Measurements from ENCODE around the gene PTGDS.

PTGDS gene

GRCh38 chr9:137011907-137012675 is 34.8 kb downstream of the PTGDS start:
- no peak for DNase-seq

- DNase-seq, result no peak
Measured at GRCh38 chr9:137012694-137013570, 35.6 kb downstream of the PTGDS start.

- no peak for DNase-seq
Measured at GRCh38 chr9:137013571-137013940, 36.3 kb downstream of the PTGDS start.

DNA sequence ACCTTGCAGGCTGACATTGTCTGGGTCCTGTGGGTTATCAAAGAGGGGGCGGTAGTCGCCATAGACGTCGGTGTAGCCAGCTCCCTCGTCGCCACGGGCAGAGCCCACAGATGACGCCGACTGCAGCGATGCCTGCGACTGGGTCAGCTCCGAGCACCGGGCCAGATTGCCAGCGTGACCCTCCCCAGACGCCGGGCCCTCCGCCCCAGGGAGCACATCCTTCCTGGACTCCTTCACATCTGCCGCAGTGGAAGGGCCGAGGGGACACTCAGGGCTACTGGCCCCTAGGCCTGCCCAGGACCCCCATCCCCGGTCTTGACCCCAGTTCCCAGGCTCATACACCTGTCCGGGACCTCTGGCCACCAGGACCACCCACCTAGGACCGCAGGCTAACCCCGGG is 36.9 kb downstream of the PTGDS start:
- no peak for DNase-seq

- no peak for DNase-seq
Measured at GRCh38 chr9:137014776-137015539, 37.7 kb downstream of the PTGDS start.

DNA sequence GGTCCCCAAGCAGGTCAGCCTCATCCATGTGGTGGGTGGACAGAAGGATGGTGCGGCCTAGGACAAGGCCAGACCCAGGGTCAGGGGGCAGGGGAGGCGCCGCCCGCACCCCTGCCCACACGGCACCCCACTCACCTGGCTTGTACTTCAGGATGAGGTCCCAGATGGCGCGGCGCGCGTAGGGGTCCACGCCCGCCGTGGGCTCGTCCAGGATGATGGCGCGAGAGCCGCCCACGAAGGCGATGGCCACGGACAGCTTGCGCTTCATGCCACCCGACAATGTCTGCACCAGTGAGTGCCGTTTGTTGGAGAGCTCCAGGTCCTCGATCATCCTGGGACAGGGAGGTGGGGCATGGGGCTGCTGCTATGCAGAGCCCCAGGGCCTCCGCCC is 38.2 kb downstream of the PTGDS start:
- no peak for DNase-seq

DNA sequence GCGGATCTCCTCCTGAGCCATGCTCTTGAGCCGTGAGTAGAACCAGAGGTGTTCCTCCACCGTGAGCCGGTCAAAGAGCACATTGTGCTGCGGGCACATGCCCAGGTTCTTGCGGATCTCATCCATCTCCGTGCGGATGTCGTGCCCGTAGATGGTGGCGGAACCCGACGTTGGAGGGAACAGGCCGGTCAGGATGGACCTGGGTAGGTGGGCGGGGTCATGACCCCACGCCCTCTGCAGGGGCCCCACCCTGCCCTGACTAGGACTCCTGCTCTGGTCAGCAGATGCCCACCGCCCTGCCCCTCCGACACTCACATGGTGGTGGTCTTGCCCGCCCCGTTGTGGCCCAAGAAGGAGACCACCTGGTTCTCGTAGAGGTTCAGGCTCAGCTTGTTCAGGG is 38.7 kb downstream of the PTGDS start:
- DNase-seq, result no peak

DNA sequence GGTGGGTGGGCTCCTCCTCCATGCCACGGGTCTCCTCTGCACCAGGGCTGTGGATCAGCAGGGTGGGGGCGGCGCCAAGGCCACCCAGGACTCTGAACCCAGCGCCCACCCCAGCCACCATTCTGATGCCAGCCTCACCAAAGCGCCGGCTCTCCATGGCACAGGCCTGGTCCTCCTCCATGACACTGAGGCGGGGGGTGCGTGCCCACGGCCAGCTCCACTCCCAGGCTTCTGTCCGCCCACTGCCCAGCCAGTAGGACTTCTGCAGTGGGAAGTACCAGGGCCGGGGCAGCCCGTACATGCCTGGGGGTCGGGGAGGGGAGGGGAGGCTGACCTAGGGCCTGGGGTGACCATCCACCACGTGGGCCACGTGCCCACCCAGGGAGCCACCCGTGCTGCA is 39.1 kb downstream of the PTGDS start:
- DNase-seq, result no peak

DNA sequence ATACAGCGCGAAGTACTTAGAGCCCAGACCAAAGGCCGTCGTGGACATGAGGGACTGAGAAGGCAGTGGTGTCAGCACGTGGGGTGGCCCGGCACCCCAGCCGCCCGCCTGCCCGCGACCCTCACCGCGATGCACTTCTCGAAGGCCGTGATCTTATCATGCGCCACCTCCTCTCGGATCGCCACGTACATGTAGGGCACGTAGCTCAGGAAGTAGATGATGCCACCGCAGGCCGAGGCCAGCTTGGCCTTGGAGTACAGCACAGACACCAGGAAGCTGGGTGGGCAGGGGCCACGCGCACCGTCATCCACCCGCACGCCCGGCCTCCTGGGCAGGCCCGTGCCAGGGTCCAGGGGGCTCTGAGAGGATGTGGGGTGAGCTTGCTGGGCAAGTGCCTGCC is 39.8 kb downstream of the PTGDS start:
- no peak for DNase-seq

DNA sequence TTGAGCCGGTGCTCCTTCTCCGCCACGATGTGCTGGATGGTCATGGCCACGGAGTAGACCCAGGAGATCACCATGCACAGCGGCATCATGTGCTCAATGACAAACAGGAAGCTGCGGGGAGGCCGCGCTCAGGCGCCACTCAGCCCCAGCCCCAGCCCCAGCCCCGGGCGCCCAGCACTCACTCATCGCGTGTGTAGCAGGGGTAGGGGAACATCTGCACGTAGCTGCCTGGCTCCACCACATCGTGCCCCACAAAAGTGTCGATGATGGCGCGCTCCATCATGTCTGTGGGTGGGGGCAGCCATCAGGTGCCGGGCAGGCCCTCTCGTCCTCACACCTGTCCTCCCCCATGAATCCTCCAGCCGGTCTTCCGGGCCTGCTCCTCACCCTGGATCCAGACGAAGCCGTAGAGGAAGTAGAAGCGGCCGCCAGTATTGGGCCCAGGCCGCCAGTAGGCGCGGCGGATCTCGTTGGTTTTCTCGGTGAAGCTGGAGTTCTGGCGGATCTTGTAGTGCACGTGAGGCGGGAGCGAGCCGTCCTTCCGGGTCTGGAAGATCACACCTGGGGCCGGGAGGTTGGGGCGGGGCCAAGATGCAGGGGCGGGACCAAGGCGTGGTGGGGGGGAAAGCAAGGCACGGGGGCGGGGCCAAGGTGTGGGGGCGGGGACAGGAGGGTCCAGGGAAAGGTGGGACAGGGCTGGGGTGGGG is 40.6 kb downstream of the PTGDS start:
- DNase-seq, result no peak

- no peak for DNase-seq
Measured at GRCh38 chr9:137018761-137019559, 41.7 kb downstream of the PTGDS start.

DNA sequence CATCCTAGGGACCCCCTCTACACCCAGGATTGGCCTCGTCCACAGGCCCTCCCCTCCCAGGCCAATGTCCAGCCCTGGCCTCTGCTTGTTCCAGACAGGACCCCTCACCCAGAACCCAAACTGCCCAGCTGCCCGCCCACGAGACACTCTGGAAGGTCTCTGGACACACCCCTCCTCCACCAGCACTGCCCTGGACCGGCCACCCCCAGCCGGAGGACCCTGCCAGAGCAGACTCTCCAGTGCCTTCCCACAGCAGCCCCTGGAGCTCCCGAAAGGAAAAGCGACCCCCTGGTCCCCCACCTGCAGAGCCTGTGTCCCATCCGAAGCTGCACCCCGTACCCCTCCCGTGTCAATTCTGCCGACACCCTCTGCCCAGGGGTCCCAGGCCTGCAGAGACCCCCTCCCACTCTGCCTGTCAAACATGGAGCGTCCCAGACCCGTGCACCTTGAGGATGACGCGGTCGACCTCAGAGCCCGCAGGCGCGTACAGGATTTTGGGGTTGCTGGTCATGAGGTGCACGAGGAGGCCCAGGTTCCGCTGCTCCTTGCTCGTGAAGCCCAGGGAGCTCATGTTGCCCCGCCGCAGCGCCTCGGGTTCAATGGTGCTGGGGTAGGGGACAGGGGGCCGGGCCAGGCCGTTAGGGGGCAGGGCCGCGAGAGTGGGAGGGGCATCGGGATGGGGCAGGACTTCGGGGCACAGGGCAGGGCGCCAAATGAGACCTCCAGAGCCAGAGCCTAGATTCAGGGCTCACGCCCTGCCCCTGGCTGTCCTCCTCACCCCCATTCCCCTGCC is 42.8 kb downstream of the PTGDS start:
- no peak for DNase-seq

GRCh38 chr9:137020771-137021567 is 43.7 kb downstream of the PTGDS start:
- DNase-seq, result no peak

- no peak for DNase-seq
Measured at GRCh38 chr9:137021568-137021978, 44.3 kb downstream of the PTGDS start.

GRCh38 chr9:137021979-137022661 is 44.8 kb downstream of the PTGDS start:
- DNase-seq, result no peak

- no peak for DNase-seq
Measured at GRCh38 chr9:137022662-137023008, 45.3 kb downstream of the PTGDS start.

DNA sequence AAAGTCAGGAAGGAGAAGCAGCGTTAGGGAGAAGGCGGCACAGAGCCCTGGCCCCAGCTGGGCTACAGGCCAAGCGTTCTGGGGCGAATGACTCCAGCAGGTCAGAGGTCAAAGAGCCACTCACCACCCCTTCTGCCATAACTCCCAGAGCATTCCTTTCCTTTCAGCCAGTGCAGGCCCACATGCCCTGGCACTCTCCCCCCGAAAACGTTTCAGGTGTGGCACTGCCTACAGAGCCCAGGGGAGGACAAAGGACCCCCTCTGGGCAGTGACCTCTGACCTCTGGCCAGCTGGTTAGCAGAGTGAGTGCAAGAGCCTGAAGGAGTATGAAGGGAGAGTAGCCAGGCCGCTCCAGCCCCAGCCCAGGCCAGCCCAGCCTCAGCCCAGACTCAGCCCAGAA is 45.9 kb downstream of the PTGDS start:
- no peak for DNase-seq

DNA sequence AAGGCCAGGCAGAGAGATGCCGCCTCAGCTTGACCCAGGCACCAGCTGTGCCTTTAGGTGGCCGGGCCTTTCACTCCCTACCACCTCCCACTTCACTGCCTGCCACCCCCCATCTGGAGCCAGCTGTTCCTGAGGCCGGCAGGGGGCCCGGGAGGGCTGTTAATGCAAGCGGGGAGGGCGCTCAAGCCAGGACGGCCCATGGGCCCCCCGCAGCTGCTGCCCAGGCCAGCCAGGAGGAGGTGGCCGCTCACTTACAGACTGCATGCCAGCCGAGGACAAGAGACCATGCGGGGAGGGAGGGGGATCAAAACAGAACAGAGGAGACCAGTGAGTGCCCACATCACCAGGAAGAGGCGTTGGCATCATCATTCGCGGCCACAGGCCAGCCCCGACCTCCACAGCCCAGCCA is 46.3 kb downstream of the PTGDS start:
- DNase-seq, result no peak

- peak; percentile 41 for DNase-seq
Measured at GRCh38 chr9:137025517-137025966, 48.2 kb downstream of the PTGDS start.

- no peak for DNase-seq
Measured at GRCh38 chr9:137026384-137026783, 49.1 kb downstream of the PTGDS start.
